ENCODE data around the gene GALNT17.

- TF ChIP-seq POLR2A (IDR thresholded peaks at IDR 0.05), result no peak
- TF ChIP-seq, protein P1, sequence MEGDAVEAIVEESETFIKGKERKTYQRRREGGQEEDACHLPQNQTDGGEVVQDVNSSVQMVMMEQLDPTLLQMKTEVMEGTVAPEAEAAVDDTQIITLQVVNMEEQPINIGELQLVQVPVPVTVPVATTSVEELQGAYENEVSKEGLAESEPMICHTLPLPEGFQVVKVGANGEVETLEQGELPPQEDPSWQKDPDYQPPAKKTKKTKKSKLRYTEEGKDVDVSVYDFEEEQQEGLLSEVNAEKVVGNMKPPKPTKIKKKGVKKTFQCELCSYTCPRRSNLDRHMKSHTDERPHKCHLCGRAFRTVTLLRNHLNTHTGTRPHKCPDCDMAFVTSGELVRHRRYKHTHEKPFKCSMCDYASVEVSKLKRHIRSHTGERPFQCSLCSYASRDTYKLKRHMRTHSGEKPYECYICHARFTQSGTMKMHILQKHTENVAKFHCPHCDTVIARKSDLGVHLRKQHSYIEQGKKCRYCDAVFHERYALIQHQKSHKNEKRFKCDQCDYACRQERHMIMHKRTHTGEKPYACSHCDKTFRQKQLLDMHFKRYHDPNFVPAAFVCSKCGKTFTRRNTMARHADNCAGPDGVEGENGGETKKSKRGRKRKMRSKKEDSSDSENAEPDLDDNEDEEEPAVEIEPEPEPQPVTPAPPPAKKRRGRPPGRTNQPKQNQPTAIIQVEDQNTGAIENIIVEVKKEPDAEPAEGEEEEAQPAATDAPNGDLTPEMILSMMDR (IDR thresholded peaks at IDR 0.05), result no peak
Observed at GRCh38 chr7:71325151-71325550, 193.2 kb downstream of the GALNT17 start.
